Activated T-cell treated with anti-CD3 and anti-CD28 coated beads, Interleukin-2, amount 50 U/mL, for 48 hours (primary cell): Measurements from ENCODE around the gene MTHFSD.

Experiments
- DNase-seq, 2 experiments: peaks; one replicate each; pipeline ENCODE4 v3.0.0-alpha.2; 2020

Gene MTHFSD

GRCh38 chr16:86498671-86499439 lies 56.2 kb downstream of the MTHFSD start:
- peak in 1 of 2 experiments; percentile 19 for DNase-seq

GRCh38 chr16:86498155-86498670 lies 56.8 kb downstream of the MTHFSD start:
- peak in 1 of 2 experiments; percentile 22 for DNase-seq

- no peak for DNase-seq
Observed at GRCh38 chr16:86497551-86498021, 57.4 kb downstream of the MTHFSD start.

- DNase-seq: no peak
Observed at GRCh38 chr16:86496929-86497461, 58.0 kb downstream of the MTHFSD start.

- peak; percentile 16 to 22 for DNase-seq
Observed at GRCh38 chr16:86496262-86496928, 58.6 kb downstream of the MTHFSD start.

- peak in 1 of 2 experiments; percentile 15 for DNase-seq
Observed at GRCh38 chr16:86495756-86496261, 59.2 kb downstream of the MTHFSD start.

GRCh38 chr16:86495357-86495701 lies 59.7 kb downstream of the MTHFSD start:
- DNase-seq: no peak

- DNase-seq: no peak
Observed at GRCh38 chr16:86494565-86495356, 60.3 kb downstream of the MTHFSD start.

GRCh38 chr16:86494039-86494564 lies 60.9 kb downstream of the MTHFSD start:
- DNase-seq: no peak

- no peak for DNase-seq
Observed at GRCh38 chr16:86492961-86493629, 61.9 kb downstream of the MTHFSD start.

- DNase-seq: no peak
Observed at GRCh38 chr16:86492267-86492960, 62.6 kb downstream of the MTHFSD start.

GRCh38 chr16:86491640-86492023 lies 63.4 kb downstream of the MTHFSD start:
- DNase-seq: no peak

GRCh38 chr16:86490859-86491639 lies 64.0 kb downstream of the MTHFSD start:
- DNase-seq: no peak

- DNase-seq: no peak
Observed at GRCh38 chr16:86485746-86486145, 69.3 kb downstream of the MTHFSD start.

GRCh38 chr16:86484240-86484639 lies 70.8 kb downstream of the MTHFSD start:
- DNase-seq: no peak

- no peak for DNase-seq
Observed at GRCh38 chr16:86481607-86482006, 73.4 kb downstream of the MTHFSD start.

- no peak for DNase-seq
Observed at GRCh38 chr16:86480444-86480843, 74.6 kb downstream of the MTHFSD start.
